HG03103 (cell line): ENCODE results near the gene TBCA.
"Not testable (repeated sequence)": the region's sequence is repeated elsewhere in the genome, so short reads cannot be mapped to it uniquely, and the experiment has no call there.

Experiments used
- ATAC-seq: cut with Tn5 transposase; IDR thresholded peaks from one replicate; pipeline ENCODE4 v1.9.1; 2021; ENCODE audit warnings: low read depth; ENCODE audit not compliant: unreplicated experiment

Gene TBCA

GRCh38 chr5:77718934-77719610 is 57.1 kb downstream of the TBCA start:
- ATAC-seq: no peak

DNA sequence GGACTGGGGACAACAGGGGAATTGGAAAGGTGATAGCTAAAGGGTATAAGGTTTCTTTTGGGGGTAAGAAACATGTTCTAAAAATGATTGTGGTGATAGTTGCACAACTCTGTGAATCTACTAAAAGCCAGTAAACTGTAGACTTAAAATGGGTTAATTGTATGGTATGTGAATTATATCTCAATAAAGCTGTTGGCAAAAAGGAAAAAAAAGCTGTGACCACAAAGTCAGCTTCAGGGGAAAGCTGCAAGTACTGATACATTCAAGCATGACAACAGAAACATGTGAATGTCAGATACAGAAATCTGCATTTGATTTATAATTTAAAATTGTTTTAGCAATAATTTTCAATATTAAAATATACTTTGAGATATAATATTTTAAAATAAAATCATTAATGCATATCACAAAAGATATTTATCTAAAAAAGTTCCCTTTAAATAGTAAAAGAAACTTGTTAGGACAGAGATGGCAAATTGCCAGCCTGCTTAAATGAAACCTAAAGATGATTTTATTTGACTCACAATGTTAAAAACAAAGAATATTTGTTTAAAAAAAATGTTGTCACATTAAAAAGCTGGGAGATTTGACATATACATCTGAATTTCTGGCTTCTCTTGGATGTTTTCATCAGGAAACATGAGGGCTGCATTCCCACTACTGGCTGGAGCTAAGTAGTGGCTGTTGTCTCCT is 66.0 kb downstream of the TBCA start:
- ATAC-seq: no peak

DNA sequence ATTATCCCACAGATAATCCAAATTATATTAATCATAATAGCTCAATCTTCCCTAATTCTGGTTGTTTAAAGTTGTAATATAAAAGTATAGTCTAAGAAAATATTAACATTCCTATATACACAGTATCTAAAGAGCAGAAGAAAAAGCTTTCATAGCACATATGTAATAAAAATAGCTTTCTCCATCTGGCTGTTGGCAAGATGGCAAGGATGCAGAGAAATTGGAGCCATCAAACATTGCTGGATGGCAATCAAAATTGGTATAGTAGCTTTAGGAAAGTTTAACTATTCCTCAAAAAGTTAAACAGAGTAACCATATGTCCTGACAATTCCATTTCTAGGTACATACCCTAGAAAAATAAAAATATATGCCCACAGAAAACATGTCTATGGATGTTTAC is 66.8 kb downstream of the TBCA start:
- ATAC-seq: no peak

- no peak for ATAC-seq
These were observed 68.3 kb downstream of the TBCA start for GRCh38 chr5:77707791-77708190.

DNA sequence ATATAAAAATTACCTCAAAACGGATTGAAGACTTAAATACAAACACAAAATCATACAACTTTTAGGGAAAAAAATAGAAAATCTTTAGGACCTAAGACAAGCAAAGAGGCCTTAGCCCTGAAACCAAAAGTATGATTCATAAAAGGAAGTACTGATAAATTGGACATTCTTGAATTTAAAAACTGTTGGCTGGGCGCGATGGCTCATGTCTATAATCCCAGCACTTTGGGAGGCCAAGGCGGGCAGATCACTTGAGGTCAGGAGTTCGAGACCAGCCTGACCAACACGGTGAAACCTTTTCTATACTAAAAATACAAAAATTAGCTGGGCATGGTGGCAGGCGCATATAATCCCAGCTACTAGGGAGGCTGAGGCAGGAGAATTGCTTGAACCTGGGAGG is 76.6 kb downstream of the TBCA start:
- not testable (repeated sequence) for ATAC-seq

DNA sequence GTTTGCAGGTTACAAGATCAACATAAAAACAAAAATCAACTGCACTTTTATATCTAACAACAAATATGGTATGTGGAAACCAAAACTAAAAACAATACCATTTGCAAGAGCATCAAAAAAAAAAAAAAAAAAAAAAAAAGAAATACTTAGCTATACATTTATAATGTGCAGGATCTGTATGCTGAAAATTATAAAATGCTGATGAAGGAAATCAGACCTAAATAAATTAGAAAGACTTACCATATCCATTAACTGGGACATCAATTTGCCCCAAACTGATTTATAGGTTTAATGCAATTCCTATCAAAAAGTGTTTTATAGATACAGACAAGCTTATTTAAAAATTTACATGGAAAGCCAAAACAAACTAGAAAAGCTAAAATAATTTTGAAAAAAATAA is 77.2 kb downstream of the TBCA start:
- no peak for ATAC-seq

DNA sequence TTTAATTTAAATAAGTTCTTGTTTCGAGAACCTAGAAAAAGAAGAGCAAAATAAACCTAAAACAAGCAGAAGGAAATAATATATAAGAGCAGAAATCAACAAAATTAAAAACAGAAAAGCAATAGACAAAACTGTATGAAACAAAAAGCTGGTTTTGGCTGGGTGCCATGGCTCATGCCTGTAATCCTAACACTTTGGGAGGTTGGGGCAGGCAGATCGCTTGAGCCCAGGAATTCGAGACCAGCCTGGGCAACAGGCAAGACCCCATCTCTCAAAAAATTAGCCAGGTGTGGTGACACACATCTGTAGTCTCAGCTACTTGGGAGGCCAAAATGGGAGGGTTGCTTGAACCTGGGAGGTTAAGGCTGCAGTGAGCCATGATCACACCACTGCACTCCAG is 78.4 kb downstream of the TBCA start:
- ATAC-seq: no peak

DNA sequence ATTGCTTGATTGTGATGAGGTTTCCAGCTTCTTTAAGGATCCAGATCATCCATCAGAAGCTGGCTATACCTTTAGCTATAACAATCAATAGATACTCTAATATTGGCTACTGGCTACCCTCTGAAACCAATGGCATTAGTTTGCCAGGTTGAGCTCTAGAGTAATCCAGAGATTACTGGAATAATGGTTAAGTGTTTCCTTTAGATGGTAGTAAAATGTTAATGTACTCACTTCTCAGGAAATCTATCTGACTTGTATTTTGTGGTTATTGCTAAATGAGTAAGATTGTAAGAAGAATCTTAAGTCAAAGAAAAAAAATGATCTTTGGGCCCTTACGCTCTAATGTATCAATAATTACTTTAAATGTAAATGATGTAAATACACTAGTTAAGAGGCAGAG is 80.0 kb downstream of the TBCA start:
- ATAC-seq: no peak

- ATAC-seq: no peak
These were observed 82.2 kb downstream of the TBCA start for GRCh38 chr5:77693913-77694312.

- no peak for ATAC-seq
These were observed 92.9 kb downstream of the TBCA start for GRCh38 chr5:77683171-77683732.

GRCh38 chr5:77670526-77670925 is 105.6 kb downstream of the TBCA start:
- no peak for ATAC-seq

- ATAC-seq: no peak
These were observed 106.5 kb downstream of the TBCA start for GRCh38 chr5:77669677-77670076.

- no peak for ATAC-seq
These were observed 112.9 kb downstream of the TBCA start for GRCh38 chr5:77663090-77663863.

- ATAC-seq: no peak
These were observed 113.5 kb downstream of the TBCA start for GRCh38 chr5:77662635-77663034.

DNA sequence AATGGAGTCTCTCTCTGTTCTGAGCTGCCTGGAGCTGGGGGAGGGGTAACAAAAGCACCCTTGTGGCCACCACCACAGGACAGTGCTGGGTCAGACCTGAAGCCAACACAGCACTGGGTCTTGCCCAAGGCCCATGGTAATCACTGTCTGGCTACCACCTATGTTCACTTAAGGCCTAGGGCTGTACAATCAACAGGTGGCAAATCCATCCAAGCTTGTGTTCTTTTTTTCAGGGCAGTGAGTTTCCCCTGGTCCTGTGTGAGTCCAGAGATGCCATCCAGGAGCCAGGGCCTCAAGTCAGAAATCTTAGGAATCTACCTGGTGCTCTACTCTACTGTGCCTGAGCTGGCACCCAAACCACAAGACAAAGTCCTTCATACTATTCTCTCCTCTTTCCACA is 117.5 kb downstream of the TBCA start:
- ATAC-seq: no peak

- no peak for ATAC-seq
These were observed 124.8 kb downstream of the TBCA start for GRCh38 chr5:77651343-77651742.

DNA sequence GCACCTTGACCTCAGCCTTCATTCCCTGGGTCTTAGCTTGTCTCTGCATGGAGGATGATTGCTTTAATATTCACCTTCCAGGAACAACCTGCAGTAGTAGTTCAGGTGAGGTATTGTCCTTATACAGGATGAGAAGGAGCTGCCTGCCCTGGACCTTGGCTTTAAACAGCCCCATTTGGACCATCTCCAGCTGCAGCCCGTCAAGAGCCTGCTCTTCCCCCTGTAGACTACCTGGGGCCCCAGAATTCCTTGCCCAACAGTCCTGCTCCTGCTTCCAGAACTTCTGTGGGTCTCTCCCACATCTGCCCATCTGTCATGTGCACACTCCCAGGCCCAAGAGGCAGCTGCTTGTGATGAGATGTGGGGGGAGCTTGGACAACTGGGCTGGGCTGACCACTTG is 125.5 kb downstream of the TBCA start:
- ATAC-seq: no peak

DNA sequence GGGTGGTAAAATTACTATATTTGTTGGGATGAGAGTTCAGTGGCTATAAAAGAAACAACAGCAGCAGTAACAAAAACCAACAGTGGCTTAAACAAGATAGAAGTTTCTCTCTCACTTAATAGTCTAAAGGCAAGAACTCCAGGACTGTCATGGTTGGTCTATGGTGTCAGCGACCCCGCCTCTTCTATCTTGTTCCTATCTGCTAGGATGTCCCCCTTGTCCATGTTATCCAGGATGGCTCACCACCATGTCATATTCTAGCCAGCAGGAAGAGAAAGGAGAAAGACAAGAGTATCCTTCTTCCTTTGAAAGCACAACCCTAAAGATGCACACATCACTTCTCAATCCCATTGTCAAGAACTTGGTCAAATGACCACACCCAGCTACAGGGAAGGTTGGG is 126.4 kb downstream of the TBCA start:
- ATAC-seq: no peak

DNA sequence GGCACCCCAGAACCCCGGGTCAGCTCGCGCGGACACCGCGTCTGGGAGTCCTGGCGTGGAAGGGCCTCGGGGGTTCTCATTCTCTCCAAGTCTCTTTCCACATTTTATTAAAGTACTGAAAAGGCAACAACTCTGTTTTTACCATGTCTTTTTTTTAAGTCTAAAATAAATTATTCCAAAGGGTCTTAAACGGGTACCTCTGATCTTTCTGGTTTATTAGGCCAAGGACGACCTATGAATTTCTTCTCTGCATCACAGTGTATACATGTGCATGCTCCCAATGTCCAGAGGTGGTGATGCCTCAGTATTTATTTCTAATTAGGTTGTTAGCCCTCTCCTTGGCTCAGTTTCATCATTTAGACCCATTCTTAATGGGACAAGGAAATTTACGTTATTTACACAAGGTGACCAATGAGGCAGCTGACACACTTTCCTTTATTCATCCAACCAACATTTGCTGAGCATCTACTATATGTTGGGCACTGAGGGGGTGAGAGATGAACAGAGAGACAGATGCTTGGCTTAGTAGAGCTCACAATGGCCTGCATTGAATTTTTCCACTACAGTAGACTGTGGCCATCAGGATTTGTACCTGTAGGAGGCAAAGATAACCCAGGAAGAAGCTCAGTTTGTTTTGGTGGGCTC is 130.0 kb downstream of the TBCA start:
- no peak for ATAC-seq

GRCh38 chr5:77645158-77645994 is 130.8 kb downstream of the TBCA start:
- no peak for ATAC-seq
